ENCODE results near the gene KREMEN1.

Gene KREMEN1

GRCh38 chr22:29216873-29217666 is 144.2 kb downstream of the KREMEN1 start:
- no peak overlapping the region for H3K4me3 ChIP-seq (ENCODE audit: low read depth, low read length)
- no peak for TF ChIP-seq CTCF (IDR thresholded peaks at IDR 0.05; ENCODE audit: low read depth, low read length)

Data from WI38 (cell line).